ENCODE measurements around the gene PRR30.

GRCh38 chr2:27099334-27099955 is 39.8 kb downstream of the PRR30 start:
- TF ChIP-seq FOXM1 (IDR thresholded peaks at IDR 0.05; ENCODE audit: borderline replicate concordance, low read depth) (no peak), EGR1 (IDR thresholded peaks at IDR 0.05) (no peak), EP300 (IDR thresholded peaks at IDR 0.05; ENCODE audit: borderline replicate concordance) (no peak), TAF1 (IDR thresholded peaks at IDR 0.05; ENCODE audit: low read depth) (no peak), CEBPB (IDR thresholded peaks at IDR 0.05) (no peak), ZBTB7A (IDR thresholded peaks at IDR 0.05; ENCODE audit: low read depth) (no peak), USF1 (IDR thresholded peaks at IDR 0.05) (no peak), RAD21 (IDR thresholded peaks at IDR 0.05; ENCODE audit: low read depth) (no peak), NFIC (IDR thresholded peaks at IDR 0.05) (no peak), CREB1 (IDR thresholded peaks at IDR 0.05; ENCODE audit: low read depth) (no peak)
